Calu3 (cell line): ENCODE measurements around the gene TUBB2A. TPM values are rescaled to one million over a fixed set of nuclear protein-coding genes. Genes with fewer than 3 reads are reported as not detected.
"Not testable (repeated sequence)": the region's sequence is repeated elsewhere in the genome, so short reads cannot be mapped to it uniquely, and the experiment has no call there.

Experiments used
- BruUV-seq: library from RNA; stranded (reverse); fragments of 400-500 nt; replicated peaks from 2 replicates; lab custom pipeline; 2021; lab: Mats Ljungman, UMichigan
- CTCF ChIA-PET: fragments of 300-600 bp; sonication (Branson Sonifier 250); formaldehyde crosslinking; loops from one replicate; lab custom pipeline; 2022; ENCODE audit warnings: antibody characterized with exemption; lab: Charles Lee
- DNase-seq: peaks from one replicate; pipeline ENCODE4 v3.0.0; 2022
- H3K27ac Mint-ChIP-seq: one replicate; pipeline ENCODE4 v1.8.0; 2022; ENCODE audit warnings: mixed read lengths; ENCODE audit not compliant: unreplicated experiment
- H3K27me3 Mint-ChIP-seq: one replicate; pipeline ENCODE4 v1.8.0; 2022; ENCODE audit warnings: mixed read lengths; ENCODE audit not compliant: unreplicated experiment
- H3K36me3 Mint-ChIP-seq: one replicate; pipeline ENCODE4 v1.8.0; 2022; ENCODE audit warnings: mild to moderate bottlenecking, moderate library complexity, mixed read lengths; ENCODE audit not compliant: insufficient read depth, unreplicated experiment
- H3K4me1 Mint-ChIP-seq: one replicate; pipeline ENCODE4 v1.8.0; 2022; ENCODE audit warnings: mild to moderate bottlenecking, low read depth, mixed read lengths; ENCODE audit not compliant: unreplicated experiment
- H3K4me3 Mint-ChIP-seq: one replicate; pipeline ENCODE4 v1.8.0; 2022; ENCODE audit warnings: mild to moderate bottlenecking, low read depth, moderate library complexity, mixed read lengths; ENCODE audit not compliant: unreplicated experiment
- H3K9me3 Mint-ChIP-seq: one replicate; pipeline ENCODE4 v1.8.0; 2022; ENCODE audit warnings: low read depth, mixed read lengths; ENCODE audit not compliant: unreplicated experiment
- intact Hi-C: fragments of 100-400 bp; cut with micrococcal nuclease; formaldehyde crosslinking; loops from one replicate; pipeline ENCODE4 v1.10.0; 2022; ENCODE audit not compliant: unreplicated experiment
- total RNA-seq: library from RNA; stranded (reverse); gene quantifications from 2 replicates; pipeline ENCODE4 v1.2.3, GENCODE V29; 2022
- TF ChIP-seq, protein P1 (sequence below): fragments of 200-600 bp; IDR thresholded peaks from one replicate; pipeline ENCODE4 v1.8.0; 2022; ENCODE audit warnings: antibody characterized with exemption; ENCODE audit not compliant: unreplicated experiment

TUBB2A gene
- total RNA-seq, 1 experiment from 2014 or later = 17.6 TPM

DNA sequence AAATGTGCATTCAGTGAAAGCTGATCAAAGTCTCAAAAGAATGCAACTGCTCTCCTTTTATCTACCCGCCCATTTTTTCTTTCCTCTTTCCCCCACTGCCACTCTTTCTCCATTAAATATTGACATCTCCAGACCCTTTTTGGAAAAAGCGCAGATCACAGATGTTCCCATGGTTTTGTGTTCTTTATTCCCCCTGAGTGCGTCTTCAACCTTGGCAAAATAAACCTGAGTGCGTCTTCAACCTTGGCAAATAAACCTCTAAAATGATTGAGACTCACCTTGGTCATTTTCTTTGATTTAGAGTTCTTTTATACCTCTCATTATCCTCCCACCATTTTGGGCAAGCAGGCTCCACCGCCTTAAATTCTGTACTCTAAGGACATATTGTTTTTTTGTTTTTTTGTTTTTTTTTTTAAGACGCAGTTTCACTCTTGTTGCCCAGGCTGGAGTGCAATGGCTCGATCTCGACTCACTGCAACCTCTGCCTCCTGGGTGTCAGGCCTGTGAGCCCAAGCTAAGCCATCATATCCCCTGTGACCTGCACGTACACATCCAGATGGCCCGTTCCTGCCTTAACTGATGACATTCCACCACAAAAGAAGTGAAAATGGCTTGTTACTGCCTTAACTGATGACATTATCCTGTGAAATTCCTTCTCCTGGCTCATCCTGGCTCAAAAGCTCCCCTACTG, 9.3 kb upstream of the TUBB2A start:
- H3K27ac Mint-ChIP-seq, H3K4me1 Mint-ChIP-seq, H3K9me3 Mint-ChIP-seq, DNase-seq, H3K27me3 Mint-ChIP-seq, BruUV-seq, H3K4me3 Mint-ChIP-seq, intact Hi-C loops: not testable (repeated sequence)
- H3K36me3 Mint-ChIP-seq = peaks cover 13% of the 10 kb centered on the region
- CTCF ChIA-PET = interaction anchor here (0.7 kb wide), 1 partner anchor 38 kb away, joined by 3 read pairs; no protein-coding TSS in a partner anchor

DNA sequence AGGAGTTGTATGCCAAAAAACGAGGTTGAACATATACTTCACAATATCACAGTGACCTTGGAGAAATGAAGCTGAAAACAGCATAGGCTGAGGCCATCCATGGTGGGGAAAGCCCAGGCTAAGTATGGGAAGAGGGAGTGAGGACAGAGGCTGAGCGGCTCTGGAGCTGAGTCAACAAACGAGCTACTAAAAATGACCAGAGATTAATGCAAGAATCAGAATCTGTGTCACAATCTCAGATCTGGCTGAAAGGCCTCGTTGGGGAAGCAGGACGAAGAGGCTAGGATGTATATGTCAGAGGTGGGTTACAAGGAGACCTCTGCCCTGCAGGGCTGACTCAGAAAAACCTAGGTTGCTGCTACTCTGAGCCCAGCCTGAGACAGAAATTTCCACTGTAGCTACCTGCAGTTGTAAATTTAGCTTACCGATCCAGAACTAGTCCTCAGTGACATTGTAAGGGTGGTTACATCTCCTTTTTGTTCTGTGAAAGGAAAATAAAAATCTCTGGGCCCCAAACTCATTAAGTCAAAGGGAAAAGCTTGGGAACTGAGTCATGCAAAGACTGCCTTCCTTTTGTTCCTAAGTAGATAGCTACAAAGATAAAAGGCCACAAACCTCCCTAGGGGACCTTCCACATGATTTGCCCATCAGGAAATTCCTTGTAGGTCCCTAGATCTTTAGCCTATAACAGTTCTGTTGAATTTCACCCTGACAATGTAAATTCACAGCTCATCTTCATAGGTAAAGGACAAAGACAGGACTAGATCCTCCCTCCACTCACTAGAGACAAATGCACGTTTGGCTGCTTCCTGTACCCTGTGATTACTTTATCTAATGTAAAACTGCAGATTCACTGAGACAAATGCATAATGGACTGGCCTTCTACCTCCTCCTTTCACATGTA, 8.5 kb upstream of the TUBB2A start:
- Mint-ChIP-seq H3K27me3 (no peaks in the 10 kb centered on the region), H3K27ac (no peak overlapping the region), H3K4me1 (peaks cover 8% of the 10 kb centered on the region), H3K4me3 (no peak overlapping the region), H3K9me3 (no peaks in the 10 kb centered on the region), H3K36me3 (peaks cover 13% of the 10 kb centered on the region)
- no TSS peak for BruUV-seq
- no peak for DNase-seq
- TF ChIP-seq, protein P1, sequence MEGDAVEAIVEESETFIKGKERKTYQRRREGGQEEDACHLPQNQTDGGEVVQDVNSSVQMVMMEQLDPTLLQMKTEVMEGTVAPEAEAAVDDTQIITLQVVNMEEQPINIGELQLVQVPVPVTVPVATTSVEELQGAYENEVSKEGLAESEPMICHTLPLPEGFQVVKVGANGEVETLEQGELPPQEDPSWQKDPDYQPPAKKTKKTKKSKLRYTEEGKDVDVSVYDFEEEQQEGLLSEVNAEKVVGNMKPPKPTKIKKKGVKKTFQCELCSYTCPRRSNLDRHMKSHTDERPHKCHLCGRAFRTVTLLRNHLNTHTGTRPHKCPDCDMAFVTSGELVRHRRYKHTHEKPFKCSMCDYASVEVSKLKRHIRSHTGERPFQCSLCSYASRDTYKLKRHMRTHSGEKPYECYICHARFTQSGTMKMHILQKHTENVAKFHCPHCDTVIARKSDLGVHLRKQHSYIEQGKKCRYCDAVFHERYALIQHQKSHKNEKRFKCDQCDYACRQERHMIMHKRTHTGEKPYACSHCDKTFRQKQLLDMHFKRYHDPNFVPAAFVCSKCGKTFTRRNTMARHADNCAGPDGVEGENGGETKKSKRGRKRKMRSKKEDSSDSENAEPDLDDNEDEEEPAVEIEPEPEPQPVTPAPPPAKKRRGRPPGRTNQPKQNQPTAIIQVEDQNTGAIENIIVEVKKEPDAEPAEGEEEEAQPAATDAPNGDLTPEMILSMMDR = no peak
- CTCF ChIA-PET = no interaction called here
- intact Hi-C loops = no loop called here

DNA sequence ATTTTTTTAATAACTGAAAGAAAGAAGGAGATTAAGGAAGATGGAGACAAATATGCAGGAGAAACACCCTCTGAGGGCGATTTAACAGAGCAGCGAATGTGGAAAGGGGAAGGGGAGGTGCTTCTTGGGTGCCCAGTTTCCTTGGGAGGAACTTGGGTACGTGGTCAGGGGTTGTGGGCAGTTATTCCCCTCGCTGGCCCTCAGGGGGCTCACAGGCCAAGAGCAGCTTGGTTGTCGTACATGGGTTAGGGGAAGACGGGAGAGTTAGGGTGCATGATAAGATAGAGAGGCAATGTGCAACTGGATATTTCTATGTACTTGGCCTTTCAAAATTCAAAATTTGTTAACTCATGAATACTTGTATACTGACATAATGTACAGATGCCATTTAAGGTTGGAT, 7.0 kb upstream of the TUBB2A start:
- intact Hi-C loops = loop anchor here (5.0 kb wide), 1 partner anchor 43 kb away; no protein-coding TSS in a partner anchor
- Mint-ChIP-seq H3K36me3 (peaks cover 21% of the 10 kb centered on the region), H3K9me3 (no peaks in the 10 kb centered on the region), H3K27ac (no peak overlapping the region), H3K27me3 (no peaks in the 10 kb centered on the region), H3K4me1 (peaks cover 18% of the 10 kb centered on the region), H3K4me3 (no peak overlapping the region)
- no peak for DNase-seq
- CTCF ChIA-PET = no interaction called here
- no TSS peak for BruUV-seq
- TF ChIP-seq, protein P1 = no peak

DNA sequence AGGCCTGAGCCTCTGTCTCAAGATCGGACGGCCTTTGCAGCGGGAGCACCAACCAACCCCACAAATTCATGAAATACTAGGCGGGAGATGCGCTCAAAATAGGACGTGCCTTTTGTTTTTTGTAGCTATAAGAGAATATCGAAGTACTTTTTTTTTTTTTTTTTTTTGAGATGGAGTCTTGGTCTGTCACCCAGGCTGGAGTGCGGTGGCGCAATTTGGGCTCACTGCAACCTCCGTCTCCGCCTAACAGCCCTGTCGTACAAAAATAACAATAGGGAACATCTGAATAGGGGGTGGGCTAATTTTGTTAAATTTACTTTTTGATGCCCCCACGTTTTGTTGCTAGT, 5.9 kb upstream of the TUBB2A start:
- H3K4me1 Mint-ChIP-seq = peaks cover 18% of the 10 kb centered on the region
- no TSS peak for BruUV-seq
- H3K9me3 Mint-ChIP-seq = no peaks in the 10 kb centered on the region
- intact Hi-C loops = loop anchor here (5.0 kb wide), 1 partner anchor 44 kb away; no protein-coding TSS in a partner anchor
- peak overlapping the region; percentile 69 for H3K4me3 Mint-ChIP-seq
- peaks cover 23% of the 10 kb centered on the region for H3K36me3 Mint-ChIP-seq
- no peaks in the 10 kb centered on the region for H3K27me3 Mint-ChIP-seq
- DNase-seq = no peak
- CTCF ChIA-PET = interaction anchor here (1.2 kb wide), 1 partner anchor 46 kb away, joined by 4 read pairs; no protein-coding TSS in a partner anchor
- no peak overlapping the region for H3K27ac Mint-ChIP-seq
- TF ChIP-seq, protein P1 = no peak
